DND-41 (cell line): ENCODE data around the gene GPR161.

Source experiments
- ATAC-seq: fragments of 200-7000 bp; cut with Tn5 transposase; 3 replicates; pipeline ENCODE4 v1.9.1; 2021; ENCODE audit warnings: low read depth; ENCODE audit not compliant: insufficient read depth
- DNase-seq: peaks from one replicate; pipeline ENCODE4 v3.0.0-alpha.2; 2020
- H2AFZ ChIP-seq: 2 replicates; pipeline ENCODE4 v1.6.0; 2012; ENCODE audit warnings: low read depth, low read length
- H3K27ac ChIP-seq: 2 replicates; pipeline ENCODE4 v1.5.1; 2012; ENCODE audit warnings: low read length, inconsistent platforms
- H3K27me3 ChIP-seq: fragments of 200-600 bp; sonication (generic); 2 replicates; pipeline ENCODE4 v1.6.0; 2012; ENCODE audit warnings: low read length, mild to moderate bottlenecking, inconsistent platforms; ENCODE audit not compliant: insufficient read depth, poor library complexity
- H3K36me3 ChIP-seq: 2 replicates; pipeline ENCODE4 v1.5.1; 2012; ENCODE audit warnings: low read length, inconsistent platforms; ENCODE audit not compliant: insufficient read depth
- H3K4me1 ChIP-seq: 2 replicates; pipeline ENCODE4 v1.5.1; 2012; ENCODE audit warnings: mild to moderate bottlenecking, low read length; ENCODE audit not compliant: insufficient read depth
- H3K4me2 ChIP-seq: 2 replicates; pipeline ENCODE4 v1.6.0; 2012; ENCODE audit warnings: mild to moderate bottlenecking, moderate library complexity, low read length, inconsistent platforms; ENCODE audit not compliant: insufficient read depth
- H3K4me3 ChIP-seq, 2 experiments: fragments of 200-600 bp in 1 of 2; shearing (Covaris generic) in 1 of 2; 2 replicates each; pipeline ENCODE4 v1.5.1; 2012 to 2016; ENCODE audit warnings: inconsistent platforms in 2 of 2, low read length in 2 of 2, mild to moderate bottlenecking in 2 of 2, low read depth in 1 of 2, moderate library complexity in 1 of 2
- H3K79me2 ChIP-seq: 2 replicates; pipeline ENCODE4 v1.6.0; 2012; ENCODE audit warnings: low read length, inconsistent platforms; ENCODE audit not compliant: insufficient read depth
- H3K9ac ChIP-seq: 2 replicates; pipeline ENCODE4 v1.6.0; 2012; ENCODE audit warnings: low read depth, mild to moderate bottlenecking, inconsistent platforms, low read length, moderate library complexity
- H3K9me3 ChIP-seq: 2 replicates; pipeline ENCODE4 v1.5.1; 2012; ENCODE audit warnings: low read length, moderate library complexity, mild to moderate bottlenecking, inconsistent platforms; ENCODE audit not compliant: insufficient read depth, severe bottlenecking
- H4K20me1 ChIP-seq: 2 replicates; pipeline ENCODE4 v1.6.0; 2012; ENCODE audit warnings: low read length; ENCODE audit not compliant: insufficient read depth
- CTCF ChIP-seq: IDR thresholded peaks from 2 replicates; pipeline ENCODE4 v1.5.1; 2012; ENCODE audit warnings: borderline replicate concordance, low read length, moderate library complexity, mild to moderate bottlenecking; ENCODE audit not compliant: poor library complexity, severe bottlenecking; ENCODE audit errors: extremely low read depth
- EZH2 ChIP-seq: IDR thresholded peaks from 3 replicates; pipeline ENCODE4 v1.6.1; 2012; ENCODE audit warnings: borderline replicate concordance, low read depth, mild to moderate bottlenecking, moderate library complexity, low read length, inconsistent platforms; ENCODE audit not compliant: severe bottlenecking

The GPR161 gene

GRCh38 chr1:168035345-168035744, 101.4 kb downstream of the GPR161 start:
- Histone ChIP-seq H3K4me2 (no peak overlapping the region), H4K20me1 (no peaks in the 10 kb centered on the region), H3K4me3 (no peak overlapping the region), H3K9ac (no peak overlapping the region), H3K36me3 (peaks cover 6% of the 10 kb centered on the region; the same call in 1 of the 2 replicates), H3K79me2 (no peaks in the 10 kb centered on the region), H3K9me3 (no peaks in the 10 kb centered on the region), H2AFZ (no peak overlapping the region), H3K4me1 (no peaks in the 10 kb centered on the region), H3K27me3 (no peaks in the 10 kb centered on the region), H3K27ac (no peak overlapping the region)
- no peak for DNase-seq
- no peak for TF ChIP-seq CTCF
- TF ChIP-seq EZH2 = no peak
- no peak for ATAC-seq

- peaks cover 11% of the 10 kb centered on the region; the same call in 1 of the 2 replicates for H3K36me3 ChIP-seq
- DNase-seq = no peak
- TF ChIP-seq CTCF (no peak), EZH2 (no peak)
- no peaks in the 10 kb centered on the region for H3K4me1 ChIP-seq
- H3K4me3 ChIP-seq = no peak overlapping the region
- no peak overlapping the region for H2AFZ ChIP-seq
- no peaks in the 10 kb centered on the region for H3K79me2 ChIP-seq
- no peak for ATAC-seq
- H3K9me3 ChIP-seq = no peaks in the 10 kb centered on the region
- H3K9ac ChIP-seq = no peak overlapping the region
- no peak overlapping the region for H3K27ac ChIP-seq
- H4K20me1 ChIP-seq = no peaks in the 10 kb centered on the region
- H3K27me3 ChIP-seq = no peaks in the 10 kb centered on the region
- H3K4me2 ChIP-seq = no peak overlapping the region
These were observed 104.7 kb downstream of the GPR161 start for GRCh38 chr1:168032029-168032428.

GRCh38 chr1:168031627-168032026, 105.1 kb downstream of the GPR161 start:
- TF ChIP-seq EZH2 (no peak), CTCF (no peak)
- Histone ChIP-seq H3K4me1 (no peaks in the 10 kb centered on the region), H3K27ac (no peak overlapping the region), H3K4me3 (no peak overlapping the region), H4K20me1 (no peaks in the 10 kb centered on the region), H3K79me2 (no peaks in the 10 kb centered on the region), H3K9me3 (no peaks in the 10 kb centered on the region), H3K4me2 (no peak overlapping the region), H3K36me3 (peaks cover 11% of the 10 kb centered on the region; the same call in 1 of the 2 replicates), H3K27me3 (no peaks in the 10 kb centered on the region), H2AFZ (no peak overlapping the region), H3K9ac (no peak overlapping the region)
- DNase-seq (no peak), ATAC-seq (no peak)

GRCh38 chr1:168031198-168031597, 105.5 kb downstream of the GPR161 start:
- no peaks in the 10 kb centered on the region for H3K27me3 ChIP-seq
- no peak for DNase-seq
- no peak for ATAC-seq
- TF ChIP-seq EZH2 (no peak), CTCF (no peak)
- no peaks in the 10 kb centered on the region for H4K20me1 ChIP-seq
- no peak overlapping the region for H3K9ac ChIP-seq
- H2AFZ ChIP-seq = no peak overlapping the region
- no peak overlapping the region for H3K4me2 ChIP-seq
- no peaks in the 10 kb centered on the region for H3K79me2 ChIP-seq
- H3K4me1 ChIP-seq = no peaks in the 10 kb centered on the region
- H3K27ac ChIP-seq = no peak overlapping the region
- peaks cover 11% of the 10 kb centered on the region; the same call in 1 of the 2 replicates for H3K36me3 ChIP-seq
- H3K4me3 ChIP-seq = no peak overlapping the region
- no peaks in the 10 kb centered on the region for H3K9me3 ChIP-seq
